Activated T-helper 17 cell treated with anti-CD3 and anti-CD28 coated beads, Interleukin-2, amount 50 U/mL, for 72 hours (primary cell): ENCODE measurements around the gene TM4SF4. TPM values are rescaled to one million over a fixed set of nuclear protein-coding genes. Genes with fewer than 3 reads are reported as not detected.

Experiments used
- ATAC-seq: fragments of 150-1000 bp; cut with Tn5 transposase; replicated peaks from 2 replicates; pipeline ENCODE4 v1.10.0; 2021; ENCODE audit warnings: mild to moderate bottlenecking, moderate library complexity
- H3K27ac Mint-ChIP-seq: one replicate; pipeline ENCODE4 v1.8.0; 2022; ENCODE audit warnings: mixed read lengths
- H3K27me3 Mint-ChIP-seq: one replicate; pipeline ENCODE4 v1.8.0; 2022; ENCODE audit warnings: mixed read lengths
- H3K36me3 Mint-ChIP-seq: one replicate; pipeline ENCODE4 v1.8.0; 2022; ENCODE audit warnings: low read depth, mild to moderate bottlenecking, mixed read lengths
- H3K4me1 Mint-ChIP-seq: one replicate; pipeline ENCODE4 v1.8.0; 2022; ENCODE audit warnings: mixed read lengths
- H3K4me3 Mint-ChIP-seq: one replicate; pipeline ENCODE4 v1.8.0; 2022; ENCODE audit warnings: mild to moderate bottlenecking, mixed read lengths
- H3K9me3 Mint-ChIP-seq: one replicate; pipeline ENCODE4 v1.8.0; 2022; ENCODE audit warnings: mixed read lengths
- total RNA-seq, 2 donors: library from RNA; stranded (reverse); gene quantifications; one replicate each; pipeline ENCODE4 v1.2.3, GENCODE V29; 2022

Gene TM4SF4
- total RNA-seq, 2 donors from 2014 or later: not detected

GRCh38 chr3:149448331-149448831, 26.1 kb upstream of the TM4SF4 start:
- Mint-ChIP-seq H3K4me1 (no peaks in the 10 kb centered on the region), H3K27me3 (peaks cover 7% of the 10 kb centered on the region), H3K4me3 (no peak overlapping the region), H3K9me3 (peaks cover 12% of the 10 kb centered on the region), H3K27ac (no peak overlapping the region), H3K36me3 (no peaks in the 10 kb centered on the region)
- no peak for ATAC-seq

GRCh38 chr3:149449182-149449581, 25.3 kb upstream of the TM4SF4 start:
- Mint-ChIP-seq H3K36me3 (no peaks in the 10 kb centered on the region), H3K27ac (no peak overlapping the region), H3K27me3 (peaks cover 7% of the 10 kb centered on the region), H3K9me3 (peaks cover 12% of the 10 kb centered on the region), H3K4me3 (no peak overlapping the region), H3K4me1 (no peaks in the 10 kb centered on the region)
- ATAC-seq: no peak

- no peak for ATAC-seq
These were observed 24.7 kb upstream of the TM4SF4 start for GRCh38 chr3:149449799-149450198.

GRCh38 chr3:149450281-149450680, 24.2 kb upstream of the TM4SF4 start:
- H3K36me3 Mint-ChIP-seq: no peaks in the 10 kb centered on the region
- H3K4me3 Mint-ChIP-seq: no peak overlapping the region
- ATAC-seq: no peak
- peaks cover 12% of the 10 kb centered on the region for H3K27me3 Mint-ChIP-seq
- no peak overlapping the region for H3K27ac Mint-ChIP-seq
- peaks cover 15% of the 10 kb centered on the region for H3K9me3 Mint-ChIP-seq
- H3K4me1 Mint-ChIP-seq: no peaks in the 10 kb centered on the region

More at GRCh38 chr3:149449799-149450198, 24.7 kb upstream of the TM4SF4 start:
- peaks cover 14% of the 10 kb centered on the region for H3K9me3 Mint-ChIP-seq
- H3K4me3 Mint-ChIP-seq: no peak overlapping the region
- no peaks in the 10 kb centered on the region for H3K36me3 Mint-ChIP-seq
- peaks cover 9% of the 10 kb centered on the region for H3K27me3 Mint-ChIP-seq
- no peaks in the 10 kb centered on the region for H3K4me1 Mint-ChIP-seq
- no peak overlapping the region for H3K27ac Mint-ChIP-seq

GRCh38 chr3:149452036-149452435, 22.5 kb upstream of the TM4SF4 start:
- no peak overlapping the region for H3K4me3 Mint-ChIP-seq
- no peaks in the 10 kb centered on the region for H3K36me3 Mint-ChIP-seq
- no peaks in the 10 kb centered on the region for H3K4me1 Mint-ChIP-seq
- ATAC-seq: no peak
- H3K27me3 Mint-ChIP-seq: peaks cover 15% of the 10 kb centered on the region
- H3K9me3 Mint-ChIP-seq: peaks cover 15% of the 10 kb centered on the region
- H3K27ac Mint-ChIP-seq: no peak overlapping the region

- Mint-ChIP-seq H3K9me3 (peaks cover 15% of the 10 kb centered on the region), H3K4me3 (no peak overlapping the region), H3K27me3 (peaks cover 15% of the 10 kb centered on the region), H3K27ac (no peak overlapping the region), H3K4me1 (no peaks in the 10 kb centered on the region), H3K36me3 (no peaks in the 10 kb centered on the region)
- ATAC-seq: no peak
These were observed 21.2 kb upstream of the TM4SF4 start for GRCh38 chr3:149453140-149453805.

- no peak for ATAC-seq
These were observed 19.8 kb upstream of the TM4SF4 start for GRCh38 chr3:149454746-149455145.

GRCh38 chr3:149455366-149455765, 19.1 kb upstream of the TM4SF4 start:
- H3K4me3 Mint-ChIP-seq: no peak overlapping the region
- H3K9me3 Mint-ChIP-seq: peaks cover 13% of the 10 kb centered on the region
- H3K4me1 Mint-ChIP-seq: no peaks in the 10 kb centered on the region
- peaks cover 11% of the 10 kb centered on the region for H3K27me3 Mint-ChIP-seq
- ATAC-seq: no peak
- H3K27ac Mint-ChIP-seq: no peak overlapping the region
- H3K36me3 Mint-ChIP-seq: no peaks in the 10 kb centered on the region

More at GRCh38 chr3:149454746-149455145, 19.8 kb upstream of the TM4SF4 start:
- peaks cover 15% of the 10 kb centered on the region for H3K9me3 Mint-ChIP-seq
- H3K27me3 Mint-ChIP-seq: peaks cover 15% of the 10 kb centered on the region
- H3K4me1 Mint-ChIP-seq: no peaks in the 10 kb centered on the region
- no peaks in the 10 kb centered on the region for H3K36me3 Mint-ChIP-seq
- H3K4me3 Mint-ChIP-seq: no peak overlapping the region
- H3K27ac Mint-ChIP-seq: no peak overlapping the region

- Mint-ChIP-seq H3K27ac (no peak overlapping the region), H3K4me1 (no peaks in the 10 kb centered on the region), H3K4me3 (no peak overlapping the region), H3K9me3 (peaks cover 11% of the 10 kb centered on the region), H3K36me3 (no peaks in the 10 kb centered on the region), H3K27me3 (peaks cover 8% of the 10 kb centered on the region)
- no peak for ATAC-seq
These were observed 18.5 kb upstream of the TM4SF4 start for GRCh38 chr3:149455989-149456388.

GRCh38 chr3:149459491-149460059, 14.9 kb upstream of the TM4SF4 start:
- Mint-ChIP-seq H3K36me3 (no peaks in the 10 kb centered on the region), H3K9me3 (peaks cover 3% of the 10 kb centered on the region)

GRCh38 chr3:149460117-149460516, 14.4 kb upstream of the TM4SF4 start:
- H3K9me3 Mint-ChIP-seq: no peaks in the 10 kb centered on the region
- no peaks in the 10 kb centered on the region for H3K4me1 Mint-ChIP-seq
- H3K36me3 Mint-ChIP-seq: no peaks in the 10 kb centered on the region
- no peak overlapping the region for H3K27ac Mint-ChIP-seq
- peaks cover 21% of the 10 kb centered on the region for H3K27me3 Mint-ChIP-seq
- no peak overlapping the region for H3K4me3 Mint-ChIP-seq
- ATAC-seq: no peak

More at GRCh38 chr3:149459491-149460059, 14.9 kb upstream of the TM4SF4 start:
- H3K27ac Mint-ChIP-seq: no peak overlapping the region
- no peak for ATAC-seq
- no peaks in the 10 kb centered on the region for H3K4me1 Mint-ChIP-seq
- no peak overlapping the region for H3K4me3 Mint-ChIP-seq
- H3K27me3 Mint-ChIP-seq: peaks cover 26% of the 10 kb centered on the region

- Mint-ChIP-seq H3K9me3 (no peaks in the 10 kb centered on the region), H3K4me1 (no peaks in the 10 kb centered on the region), H3K27ac (no peak overlapping the region), H3K36me3 (no peaks in the 10 kb centered on the region), H3K27me3 (peaks cover 25% of the 10 kb centered on the region), H3K4me3 (no peak overlapping the region)
- ATAC-seq: no peak
These were observed 12.4 kb upstream of the TM4SF4 start for GRCh38 chr3:149462051-149462450.

GRCh38 chr3:149462581-149463011, 11.9 kb upstream of the TM4SF4 start:
- Mint-ChIP-seq H3K9me3 (no peaks in the 10 kb centered on the region), H3K27ac (no peak overlapping the region), H3K4me1 (no peaks in the 10 kb centered on the region), H3K27me3 (peaks cover 25% of the 10 kb centered on the region), H3K36me3 (no peaks in the 10 kb centered on the region), H3K4me3 (no peak overlapping the region)
- no peak for ATAC-seq

- Mint-ChIP-seq H3K9me3 (no peaks in the 10 kb centered on the region), H3K36me3 (no peaks in the 10 kb centered on the region), H3K27ac (no peak overlapping the region), H3K4me3 (no peak overlapping the region), H3K4me1 (no peaks in the 10 kb centered on the region), H3K27me3 (peaks cover 27% of the 10 kb centered on the region)
- no peak for ATAC-seq
These were observed 10.6 kb upstream of the TM4SF4 start for GRCh38 chr3:149463921-149464320.
